NB4 (cell line): Measurements from ENCODE around the gene ZNF324.

ENCODE experiments used
- MYC ChIP-seq: IDR thresholded peaks from 2 replicates; pipeline ENCODE4 v1.6.1; 2011; ENCODE audit warnings: low read depth, low read length
- POLR2A ChIP-seq: IDR thresholded peaks from 2 replicates; pipeline ENCODE4 v1.6.1; 2011; ENCODE audit warnings: mild to moderate bottlenecking; ENCODE audit not compliant: insufficient read length; ENCODE audit errors: extremely low read depth
- TF ChIP-seq, protein P1 (sequence below): IDR thresholded peaks from one replicate; pipeline ENCODE4 v1.5.1; 2012; ENCODE audit warnings: low read depth, low read length
- TF ChIP-seq, protein P2 (sequence below): IDR thresholded peaks from 2 replicates; pipeline ENCODE4 v1.6.1; 2011; ENCODE audit warnings: low read depth, low read length

DNA sequence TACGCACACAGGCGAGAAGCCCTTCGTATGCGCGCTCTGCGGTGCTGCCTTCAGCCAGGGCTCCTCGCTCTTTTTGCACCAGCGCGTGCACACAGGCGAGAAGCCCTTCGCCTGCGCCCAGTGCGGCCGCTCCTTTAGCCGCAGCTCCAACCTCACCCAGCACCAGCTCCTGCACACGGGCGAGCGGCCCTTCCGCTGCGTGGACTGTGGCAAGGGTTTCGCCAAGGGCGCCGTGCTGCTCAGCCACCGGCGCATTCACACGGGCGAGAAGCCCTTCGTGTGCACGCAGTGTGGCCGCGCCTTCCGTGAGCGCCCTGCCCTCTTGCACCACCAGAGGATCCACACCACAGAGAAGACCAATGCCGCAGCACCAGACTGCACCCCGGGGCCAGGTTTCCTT is 10.8 kb upstream of the ZNF324 start:
- TF ChIP-seq, protein P1, sequence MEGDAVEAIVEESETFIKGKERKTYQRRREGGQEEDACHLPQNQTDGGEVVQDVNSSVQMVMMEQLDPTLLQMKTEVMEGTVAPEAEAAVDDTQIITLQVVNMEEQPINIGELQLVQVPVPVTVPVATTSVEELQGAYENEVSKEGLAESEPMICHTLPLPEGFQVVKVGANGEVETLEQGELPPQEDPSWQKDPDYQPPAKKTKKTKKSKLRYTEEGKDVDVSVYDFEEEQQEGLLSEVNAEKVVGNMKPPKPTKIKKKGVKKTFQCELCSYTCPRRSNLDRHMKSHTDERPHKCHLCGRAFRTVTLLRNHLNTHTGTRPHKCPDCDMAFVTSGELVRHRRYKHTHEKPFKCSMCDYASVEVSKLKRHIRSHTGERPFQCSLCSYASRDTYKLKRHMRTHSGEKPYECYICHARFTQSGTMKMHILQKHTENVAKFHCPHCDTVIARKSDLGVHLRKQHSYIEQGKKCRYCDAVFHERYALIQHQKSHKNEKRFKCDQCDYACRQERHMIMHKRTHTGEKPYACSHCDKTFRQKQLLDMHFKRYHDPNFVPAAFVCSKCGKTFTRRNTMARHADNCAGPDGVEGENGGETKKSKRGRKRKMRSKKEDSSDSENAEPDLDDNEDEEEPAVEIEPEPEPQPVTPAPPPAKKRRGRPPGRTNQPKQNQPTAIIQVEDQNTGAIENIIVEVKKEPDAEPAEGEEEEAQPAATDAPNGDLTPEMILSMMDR, result no peak
- TF ChIP-seq POLR2A (no peak), MYC (no peak)
- TF ChIP-seq, protein P2, sequence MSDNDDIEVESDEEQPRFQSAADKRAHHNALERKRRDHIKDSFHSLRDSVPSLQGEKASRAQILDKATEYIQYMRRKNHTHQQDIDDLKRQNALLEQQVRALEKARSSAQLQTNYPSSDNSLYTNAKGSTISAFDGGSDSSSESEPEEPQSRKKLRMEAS, result no peak
